Measurements from ENCODE around the gene DAP3.
"Not testable (repeated sequence)": the region's sequence is repeated elsewhere in the genome, so short reads cannot be mapped to it uniquely, and the experiment has no call there.

Gene DAP3

DNA sequence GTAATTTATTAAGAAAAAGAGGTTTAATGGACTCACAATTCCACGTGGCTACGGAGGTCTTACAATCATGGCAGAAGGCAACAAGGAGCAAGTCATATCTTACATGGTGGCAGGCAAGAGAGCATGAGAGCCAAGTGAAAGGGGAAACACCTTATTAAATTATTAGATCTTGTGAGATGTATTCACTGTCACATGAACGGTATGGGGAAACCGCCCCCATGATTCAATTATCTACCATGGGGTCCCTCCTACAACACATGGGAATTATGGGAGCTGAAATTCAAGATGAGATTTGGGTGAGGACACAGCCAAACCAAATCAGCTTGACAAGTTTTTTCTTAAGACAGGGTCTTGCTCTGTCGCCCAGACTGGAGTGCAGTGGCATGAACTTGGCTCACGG lies 14.3 kb downstream of the DAP3 start:
- Histone ChIP-seq H3K27ac (ENCODE audit: low read length) (no peak overlapping the region), H3K9ac (ENCODE audit: low read length) (no peak overlapping the region), H3K79me2 (ENCODE audit: low read length) (peaks cover 83% of the 10 kb centered on the region), H4K20me1 (ENCODE audit: insufficient read depth, low read length) (peaks cover 4% of the 10 kb centered on the region), H3K36me3 (replicated peaks; ENCODE audit: insufficient read depth, low read length) (peaks cover 4% of the 10 kb centered on the region; the same call in 1 of the 2 replicates), H3K4me2 (ENCODE audit: low read depth, low read length) (no peak overlapping the region), H2AFZ (ENCODE audit: low read length) (no peak overlapping the region), H3K9me3 (replicated peaks; ENCODE audit: insufficient read depth, low read length) (no peaks in the 10 kb centered on the region), H3K9me2 (replicated peaks; ENCODE audit: insufficient read depth, low read length) (no peaks in the 10 kb centered on the region), H3K27me3 (replicated peaks; ENCODE audit: insufficient read depth, low read length) (no peaks in the 10 kb centered on the region), H3K4me1 (ENCODE audit: low read length) (peaks cover 8% of the 10 kb centered on the region), H3F3A (ENCODE audit: insufficient read depth, low read length) (peaks cover 8% of the 10 kb centered on the region; the same call in 1 of the 2 replicates), H3K4me3 (ENCODE audit: low read length) (no peak overlapping the region)
- no peak for DNase-seq
- no peak for TF ChIP-seq EZH2 (optimal IDR thresholded peaks at IDR 0.05; ENCODE audit: low read depth, low read length)
- TF ChIP-seq, protein P1, sequence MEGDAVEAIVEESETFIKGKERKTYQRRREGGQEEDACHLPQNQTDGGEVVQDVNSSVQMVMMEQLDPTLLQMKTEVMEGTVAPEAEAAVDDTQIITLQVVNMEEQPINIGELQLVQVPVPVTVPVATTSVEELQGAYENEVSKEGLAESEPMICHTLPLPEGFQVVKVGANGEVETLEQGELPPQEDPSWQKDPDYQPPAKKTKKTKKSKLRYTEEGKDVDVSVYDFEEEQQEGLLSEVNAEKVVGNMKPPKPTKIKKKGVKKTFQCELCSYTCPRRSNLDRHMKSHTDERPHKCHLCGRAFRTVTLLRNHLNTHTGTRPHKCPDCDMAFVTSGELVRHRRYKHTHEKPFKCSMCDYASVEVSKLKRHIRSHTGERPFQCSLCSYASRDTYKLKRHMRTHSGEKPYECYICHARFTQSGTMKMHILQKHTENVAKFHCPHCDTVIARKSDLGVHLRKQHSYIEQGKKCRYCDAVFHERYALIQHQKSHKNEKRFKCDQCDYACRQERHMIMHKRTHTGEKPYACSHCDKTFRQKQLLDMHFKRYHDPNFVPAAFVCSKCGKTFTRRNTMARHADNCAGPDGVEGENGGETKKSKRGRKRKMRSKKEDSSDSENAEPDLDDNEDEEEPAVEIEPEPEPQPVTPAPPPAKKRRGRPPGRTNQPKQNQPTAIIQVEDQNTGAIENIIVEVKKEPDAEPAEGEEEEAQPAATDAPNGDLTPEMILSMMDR (IDR thresholded peaks at IDR 0.05; ENCODE audit: low read length), result no peak
- TF ChIP-seq EZH2phosphoT487 (IDR thresholded peaks at IDR 0.05; ENCODE audit: low read length), result no peak

DNA sequence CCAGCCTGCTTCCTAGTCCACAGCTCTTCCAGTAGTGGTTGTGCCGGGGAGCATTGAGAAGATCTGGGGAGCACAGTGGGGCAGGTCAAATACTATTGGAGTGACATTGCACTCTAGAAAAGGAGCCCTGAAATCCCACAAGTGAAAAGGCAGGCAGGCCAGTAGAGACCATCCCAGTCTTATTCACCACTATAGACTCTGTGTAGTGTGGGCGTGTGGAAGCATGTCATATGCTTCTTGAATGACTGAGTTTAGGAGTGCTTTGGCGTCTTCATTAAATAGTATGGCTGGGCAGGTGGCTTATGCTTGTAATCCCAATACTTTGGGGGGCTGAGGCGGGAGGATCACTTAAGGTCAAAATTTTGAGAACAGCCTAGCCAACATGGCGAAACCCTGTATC lies 15.5 kb downstream of the DAP3 start:
- H3K9me2 ChIP-seq (replicated peaks; ENCODE audit: insufficient read depth, low read length); H2AFZ ChIP-seq (ENCODE audit: low read length); DNase-seq; H3F3A ChIP-seq (ENCODE audit: insufficient read depth, low read length); H3K9me3 ChIP-seq (replicated peaks; ENCODE audit: insufficient read depth, low read length); H4K20me1 ChIP-seq (ENCODE audit: insufficient read depth, low read length); H3K4me3 ChIP-seq (ENCODE audit: low read length); H3K27ac ChIP-seq (ENCODE audit: low read length); H3K36me3 ChIP-seq (replicated peaks; ENCODE audit: insufficient read depth, low read length); H3K4me1 ChIP-seq (ENCODE audit: low read length); H3K9ac ChIP-seq (ENCODE audit: low read length); H3K4me2 ChIP-seq (ENCODE audit: low read depth, low read length); H3K27me3 ChIP-seq (replicated peaks; ENCODE audit: insufficient read depth, low read length): not testable (repeated sequence)
- H3K79me2 ChIP-seq (ENCODE audit: low read length), result peaks cover 83% of the 10 kb centered on the region

- no peak for DNase-seq
These were observed 17.2 kb downstream of the DAP3 start for GRCh38 chr1:155706139-155706538.

DNA sequence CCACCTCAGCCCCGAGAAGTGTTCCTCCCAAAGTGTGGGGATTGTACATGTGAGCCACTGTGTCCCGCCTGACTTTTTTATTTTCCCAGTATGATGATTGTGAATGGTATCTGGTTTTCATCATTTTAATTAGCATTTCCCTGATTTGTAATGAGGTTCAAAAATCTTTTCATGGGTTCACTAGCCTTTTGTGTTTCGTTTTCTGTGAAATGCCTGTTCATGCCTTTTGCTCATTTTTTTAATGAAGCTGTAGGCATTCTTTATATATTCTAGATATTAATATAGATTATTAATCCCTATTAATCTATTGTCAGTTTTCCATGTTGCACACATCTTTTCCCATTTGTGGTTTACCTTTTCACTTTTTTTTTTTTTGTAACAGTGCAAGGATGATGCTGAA lies 20.5 kb downstream of the DAP3 start:
- Histone ChIP-seq H2AFZ (ENCODE audit: low read length) (no peak overlapping the region), H3K79me2 (ENCODE audit: low read length) (peaks cover 85% of the 10 kb centered on the region)
- DNase-seq, result no peak

More at GRCh38 chr1:155706139-155706538, 17.2 kb downstream of the DAP3 start:
- Histone ChIP-seq H3K9me3 (replicated peaks; ENCODE audit: insufficient read depth, low read length) (no peaks in the 10 kb centered on the region), H3K4me2 (ENCODE audit: low read depth, low read length) (no peak overlapping the region), H3K9ac (ENCODE audit: low read length) (no peak overlapping the region), H3F3A (ENCODE audit: insufficient read depth, low read length) (peaks cover 8% of the 10 kb centered on the region; the same call in 1 of the 2 replicates), H3K4me1 (ENCODE audit: low read length) (peaks cover 8% of the 10 kb centered on the region), H3K27me3 (replicated peaks; ENCODE audit: insufficient read depth, low read length) (no peaks in the 10 kb centered on the region), H3K4me3 (ENCODE audit: low read length) (no peak overlapping the region), H3K27ac (ENCODE audit: low read length) (no peak overlapping the region), H3K79me2 (ENCODE audit: low read length) (peaks cover 85% of the 10 kb centered on the region), H2AFZ (ENCODE audit: low read length) (no peak overlapping the region), H3K9me2 (replicated peaks; ENCODE audit: insufficient read depth, low read length) (no peaks in the 10 kb centered on the region), H3K36me3 (replicated peaks; ENCODE audit: insufficient read depth, low read length) (peaks cover 4% of the 10 kb centered on the region; the same call in 1 of the 2 replicates), H4K20me1 (ENCODE audit: insufficient read depth, low read length) (peaks cover 4% of the 10 kb centered on the region)
- TF ChIP-seq EZH2phosphoT487 (IDR thresholded peaks at IDR 0.05; ENCODE audit: low read length) (no peak), EZH2 (optimal IDR thresholded peaks at IDR 0.05; ENCODE audit: low read depth, low read length) (no peak)
- TF ChIP-seq, protein P1 (IDR thresholded peaks at IDR 0.05; ENCODE audit: low read length), result no peak

GRCh38 chr1:155711457-155711856 lies 22.6 kb downstream of the DAP3 start:
- Histone ChIP-seq H3K4me1 (ENCODE audit: low read length) (peaks cover 16% of the 10 kb centered on the region), H3F3A (ENCODE audit: insufficient read depth, low read length) (peaks cover 25% of the 10 kb centered on the region), H3K36me3 (replicated peaks; ENCODE audit: insufficient read depth, low read length) (peaks cover 17% of the 10 kb centered on the region; the same call in 1 of the 2 replicates), H3K79me2 (ENCODE audit: low read length) (peaks cover 86% of the 10 kb centered on the region)
- H4K20me1 ChIP-seq (ENCODE audit: insufficient read depth, low read length); H3K27ac ChIP-seq (ENCODE audit: low read length); H3K9ac ChIP-seq (ENCODE audit: low read length); H3K4me2 ChIP-seq (ENCODE audit: low read depth, low read length); DNase-seq; H3K27me3 ChIP-seq (replicated peaks; ENCODE audit: insufficient read depth, low read length); H3K4me3 ChIP-seq (ENCODE audit: low read length); H3K9me2 ChIP-seq (replicated peaks; ENCODE audit: insufficient read depth, low read length); H3K9me3 ChIP-seq (replicated peaks; ENCODE audit: insufficient read depth, low read length); H2AFZ ChIP-seq (ENCODE audit: low read length): not testable (repeated sequence)

More for the DNA sequence above, 20.5 kb downstream of the DAP3 start:
- Histone ChIP-seq H3K4me2 (ENCODE audit: low read depth, low read length) (no peak overlapping the region), H4K20me1 (ENCODE audit: insufficient read depth, low read length) (peaks cover 4% of the 10 kb centered on the region), H3K4me3 (ENCODE audit: low read length) (no peak overlapping the region), H3K27ac (ENCODE audit: low read length) (no peak overlapping the region), H3F3A (ENCODE audit: insufficient read depth, low read length) (peaks cover 11% of the 10 kb centered on the region; the same call in 1 of the 2 replicates), H3K9me3 (replicated peaks; ENCODE audit: insufficient read depth, low read length) (no peaks in the 10 kb centered on the region), H3K27me3 (replicated peaks; ENCODE audit: insufficient read depth, low read length) (no peaks in the 10 kb centered on the region), H3K36me3 (replicated peaks; ENCODE audit: insufficient read depth, low read length) (peaks cover 17% of the 10 kb centered on the region; the same call in 1 of the 2 replicates), H3K9ac (ENCODE audit: low read length) (no peak overlapping the region), H3K9me2 (replicated peaks; ENCODE audit: insufficient read depth, low read length) (no peaks in the 10 kb centered on the region), H3K4me1 (ENCODE audit: low read length) (peaks cover 8% of the 10 kb centered on the region)
- TF ChIP-seq, protein P1 (IDR thresholded peaks at IDR 0.05; ENCODE audit: low read length), result no peak
- TF ChIP-seq EZH2phosphoT487 (IDR thresholded peaks at IDR 0.05; ENCODE audit: low read length), result no peak
- TF ChIP-seq EZH2 (optimal IDR thresholded peaks at IDR 0.05; ENCODE audit: low read depth, low read length), result no peak

Measured in MM.1S (cell line).